Mononuclear cell (primary cell): ENCODE results near the gene CYP4A11. TPM values are rescaled to one million over a fixed set of nuclear protein-coding genes. Genes with fewer than 3 reads are reported as not detected.
"Not testable (repeated sequence)": the region's sequence is repeated elsewhere in the genome, so short reads cannot be mapped to it uniquely, and the experiment has no call there.

ENCODE experiments used
- H3K27me3 ChIP-seq: 2 replicates; pipeline ENCODE4 v1.6.0; 2011; ENCODE audit warnings: low read length, control low read depth; ENCODE audit not compliant: insufficient read depth
- H3K4me1 ChIP-seq: 2 replicates; pipeline ENCODE4 v1.5.1; 2011; ENCODE audit warnings: mild to moderate bottlenecking, low read length, control low read depth; ENCODE audit not compliant: insufficient read depth
- H3K4me3 ChIP-seq: 2 replicates; pipeline ENCODE4 v1.5.1; 2011; ENCODE audit warnings: mild to moderate bottlenecking, low read length, moderate library complexity
- H3K9me3 ChIP-seq: 2 replicates; pipeline ENCODE4 v1.5.1; 2011; ENCODE audit warnings: low read depth, mild to moderate bottlenecking, control low read depth, low read length
- total RNA-seq: library from RNA; depleted of rRNA; stranded (reverse); fragments of >200 nt; gene quantifications from one replicate; pipeline ENCODE4 v1.2.3, GENCODE V29; 2012

Gene CYP4A11
- total RNA-seq, 1 donor, result not detected

GRCh38 chr1:46940307-46940706 is 969 bp downstream of the CYP4A11 start:
- H3K9me3 ChIP-seq, result no peaks in the 10 kb centered on the region
- no peaks in the 10 kb centered on the region for H3K27me3 ChIP-seq
- no peaks in the 10 kb centered on the region for H3K4me1 ChIP-seq
- no peak overlapping the region for H3K4me3 ChIP-seq

GRCh38 chr1:46937270-46937669 is 4.0 kb downstream of the CYP4A11 start:
- Histone ChIP-seq H3K4me3 (no peak overlapping the region), H3K27me3 (no peaks in the 10 kb centered on the region), H3K4me1 (no peaks in the 10 kb centered on the region), H3K9me3 (no peaks in the 10 kb centered on the region)

- Histone ChIP-seq H3K9me3 (no peaks in the 10 kb centered on the region), H3K4me3 (no peak overlapping the region), H3K4me1 (no peaks in the 10 kb centered on the region), H3K27me3 (no peaks in the 10 kb centered on the region)
Observed at GRCh38 chr1:46936788-46937187, 4.5 kb downstream of the CYP4A11 start.

GRCh38 chr1:46934852-46935251 is 6.4 kb downstream of the CYP4A11 start:
- H3K4me1 ChIP-seq, H3K9me3 ChIP-seq, H3K27me3 ChIP-seq: not testable (repeated sequence)

GRCh38 chr1:46932020-46932419 is 9.3 kb downstream of the CYP4A11 start:
- not testable (repeated sequence) for H3K4me1 ChIP-seq, H3K4me3 ChIP-seq, H3K9me3 ChIP-seq, H3K27me3 ChIP-seq

More at GRCh38 chr1:46934852-46935251, 6.4 kb downstream of the CYP4A11 start:
- H3K4me3 ChIP-seq, result not testable (repeated sequence)

GRCh38 chr1:46931151-46931550 is 10.1 kb downstream of the CYP4A11 start:
- no peaks in the 10 kb centered on the region for H3K9me3 ChIP-seq
- H3K4me3 ChIP-seq, result no peak overlapping the region
- no peaks in the 10 kb centered on the region for H3K4me1 ChIP-seq
- H3K27me3 ChIP-seq, result no peaks in the 10 kb centered on the region

- Histone ChIP-seq H3K4me1 (no peaks in the 10 kb centered on the region), H3K4me3 (no peak overlapping the region), H3K9me3 (no peaks in the 10 kb centered on the region), H3K27me3 (no peaks in the 10 kb centered on the region)
Observed at GRCh38 chr1:46927249-46927835, 13.9 kb downstream of the CYP4A11 start.

GRCh38 chr1:46910790-46911189 is 30.5 kb downstream of the CYP4A11 start:
- no peaks in the 10 kb centered on the region for H3K27me3 ChIP-seq
- no peak overlapping the region for H3K4me3 ChIP-seq
- H3K4me1 ChIP-seq, result no peaks in the 10 kb centered on the region
- H3K9me3 ChIP-seq, result no peaks in the 10 kb centered on the region

GRCh38 chr1:46903481-46903880 is 37.8 kb downstream of the CYP4A11 start:
- Histone ChIP-seq H3K4me1 (no peaks in the 10 kb centered on the region), H3K4me3 (no peak overlapping the region), H3K27me3 (no peaks in the 10 kb centered on the region), H3K9me3 (no peaks in the 10 kb centered on the region)

GRCh38 chr1:46900401-46900800 is 40.9 kb downstream of the CYP4A11 start:
- H3K4me3 ChIP-seq, result no peak overlapping the region
- H3K4me1 ChIP-seq, result no peaks in the 10 kb centered on the region
- H3K9me3 ChIP-seq, result no peaks in the 10 kb centered on the region
- no peaks in the 10 kb centered on the region for H3K27me3 ChIP-seq

GRCh38 chr1:46881656-46882055 is 59.6 kb downstream of the CYP4A11 start:
- not testable (repeated sequence) for H3K4me1 ChIP-seq, H3K4me3 ChIP-seq, H3K9me3 ChIP-seq, H3K27me3 ChIP-seq

Other genes with a start within 250 kb of the CYP4A11 start
- gene EFCAB14, start 222.4 kb downstream of the CYP4A11 start, total RNA-seq, result 76.0 TPM
- gene CYP4B1, start 142.4 kb downstream of the CYP4A11 start, total RNA-seq, result not detected
- not detected for gene CYP4X1, start 82.2 kb upstream of the CYP4A11 start, total RNA-seq
- gene CYP4Z1, start 125.8 kb upstream of the CYP4A11 start, total RNA-seq, result not detected
- gene CYP4A22, start 196.0 kb upstream of the CYP4A11 start, total RNA-seq, result not detected
- 3.6 TPM for gene PDZK1IP1, start 248.6 kb upstream of the CYP4A11 start, total RNA-seq